Breast epithelium (tissue), 3 donors: ENCODE data around the gene NPY1R.

Source experiments
- CTCF ChIP-seq, 3 donors: fragments of 450-650 bp; IDR thresholded peaks; one replicate each; pipeline ENCODE4 v1.5.1; 2016 to 2017; ENCODE audit warnings: antibody characterized with exemption in 3 of 3, mild to moderate bottlenecking in 3 of 3, moderate library complexity in 3 of 3
- POLR2A ChIP-seq: fragments of 450-650 bp; IDR thresholded peaks from one replicate; pipeline ENCODE4 v1.6.1; 2016; ENCODE audit warnings: antibody characterized with exemption, mild to moderate bottlenecking, moderate library complexity
- POLR2AphosphoS5 ChIP-seq, 3 donors: sonication (generic); formaldehyde crosslinking; IDR thresholded peaks; one replicate each; pipeline ENCODE4 v1.6.1; 2017; ENCODE audit warnings: antibody characterized with exemption in 3 of 3

GRCh38 chr4:163372029-163372428, 39.6 kb upstream of the NPY1R start:
- TF ChIP-seq POLR2AphosphoS5 (IDR thresholded peaks at IDR 0.05) (no peak), CTCF (IDR thresholded peaks at IDR 0.05) (no peak), POLR2A (no peak)
